HG03066 (cell line): ENCODE measurements around the gene GUCY1A2.
"Not testable (repeated sequence)": the region's sequence is repeated elsewhere in the genome, so short reads cannot be mapped to it uniquely, and the experiment has no call there.

Experiments used
- ATAC-seq: cut with Tn5 transposase; IDR thresholded peaks from one replicate; pipeline ENCODE4 v1.9.1; 2021; ENCODE audit warnings: low read depth; ENCODE audit not compliant: unreplicated experiment

The GUCY1A2 gene

GRCh38 chr11:106852779-106853178 lies 165.5 kb downstream of the GUCY1A2 start:
- ATAC-seq, result no peak

- no peak for ATAC-seq
These were observed 169.8 kb downstream of the GUCY1A2 start for GRCh38 chr11:106848526-106848925.

- no peak for ATAC-seq
These were observed 176.1 kb downstream of the GUCY1A2 start for GRCh38 chr11:106842134-106842533.

- no peak for ATAC-seq
These were observed 177.3 kb downstream of the GUCY1A2 start for GRCh38 chr11:106840947-106841346.

- no peak for ATAC-seq
These were observed 178.1 kb downstream of the GUCY1A2 start for GRCh38 chr11:106840146-106840545.

GRCh38 chr11:106834567-106834966 lies 183.7 kb downstream of the GUCY1A2 start:
- ATAC-seq, result no peak

GRCh38 chr11:106828976-106829375 lies 189.3 kb downstream of the GUCY1A2 start:
- ATAC-seq, result no peak

GRCh38 chr11:106828576-106828975 lies 189.7 kb downstream of the GUCY1A2 start:
- ATAC-seq, result no peak

- ATAC-seq, result no peak
These were observed 190.6 kb downstream of the GUCY1A2 start for GRCh38 chr11:106827687-106828086.

GRCh38 chr11:106826558-106826957 lies 191.7 kb downstream of the GUCY1A2 start:
- not testable (repeated sequence) for ATAC-seq

GRCh38 chr11:106821826-106822225 lies 196.4 kb downstream of the GUCY1A2 start:
- no peak for ATAC-seq

- ATAC-seq, result no peak
These were observed 197.0 kb downstream of the GUCY1A2 start for GRCh38 chr11:106821291-106821690.

GRCh38 chr11:106818443-106818842 lies 199.8 kb downstream of the GUCY1A2 start:
- no peak for ATAC-seq

- no peak for ATAC-seq
These were observed 203.1 kb downstream of the GUCY1A2 start for GRCh38 chr11:106815209-106815608.

- no peak for ATAC-seq
These were observed 204.5 kb downstream of the GUCY1A2 start for GRCh38 chr11:106813806-106814205.

- no peak for ATAC-seq
These were observed 224.2 kb downstream of the GUCY1A2 start for GRCh38 chr11:106794058-106794457.

GRCh38 chr11:106789406-106789805 lies 228.9 kb downstream of the GUCY1A2 start:
- ATAC-seq, result no peak

- no peak for ATAC-seq
These were observed 230.8 kb downstream of the GUCY1A2 start for GRCh38 chr11:106787454-106787853.

- no peak for ATAC-seq
These were observed 232.2 kb downstream of the GUCY1A2 start for GRCh38 chr11:106785913-106786650.

GRCh38 chr11:106777302-106777701 lies 241.0 kb downstream of the GUCY1A2 start:
- ATAC-seq, result not testable (repeated sequence)

GRCh38 chr11:106770489-106771085 lies 247.7 kb downstream of the GUCY1A2 start:
- no peak for ATAC-seq
